Stomach smooth muscle (tissue), 2 donors: ENCODE measurements around the gene OR5L2.
"Not testable (repeated sequence)": the region's sequence is repeated elsewhere in the genome, so short reads cannot be mapped to it uniquely, and the experiment has no call there.

Experiments used
- H3K27ac ChIP-seq: one replicate; pipeline ENCODE4 v1.7.0; 2013; ENCODE audit warnings: mild to moderate bottlenecking, low read length, inconsistent platforms
- H3K27me3 ChIP-seq, 2 donors: one replicate each; pipeline ENCODE4 v1.7.0; 2013; ENCODE audit warnings: low read length in 2 of 2; ENCODE audit not compliant: insufficient read depth in 2 of 2, control insufficient read depth in 1 of 2
- H3K36me3 ChIP-seq, 2 donors: one replicate each; pipeline ENCODE4 v1.7.0; 2013; ENCODE audit warnings: low read length in 2 of 2; ENCODE audit not compliant: control insufficient read depth in 2 of 2, insufficient read depth in 2 of 2
- H3K4me1 ChIP-seq: one replicate; pipeline ENCODE4 v1.7.0; 2013; ENCODE audit warnings: low read length; ENCODE audit not compliant: control insufficient read depth, insufficient read depth
- H3K4me3 ChIP-seq, 2 donors: one replicate each; pipeline ENCODE4 v1.7.0; 2013; ENCODE audit warnings: low read length in 2 of 2
- H3K9ac ChIP-seq, 2 donors: one replicate each; pipeline ENCODE4 v1.7.0; 2013; ENCODE audit warnings: low read length in 2 of 2, mild to moderate bottlenecking in 1 of 2
- H3K9me3 ChIP-seq, 2 donors: one replicate each; pipeline ENCODE4 v1.7.0; 2013; ENCODE audit warnings: low read length in 2 of 2; ENCODE audit not compliant: control insufficient read depth in 2 of 2
- donor health status: healthy.
- donor health status: Pancreatic carcinoma.

Gene OR5L2

GRCh38 chr11:55854704-55855103 is 27.7 kb downstream of the OR5L2 start:
- H3K36me3 ChIP-seq: no peaks in the 10 kb centered on the region
- H3K9ac ChIP-seq: no peak overlapping the region

GRCh38 chr11:55867354-55867753 is 40.3 kb downstream of the OR5L2 start:
- not testable (repeated sequence) for H3K36me3 ChIP-seq, H3K9me3 ChIP-seq, H3K27ac ChIP-seq, H3K9ac ChIP-seq, H3K27me3 ChIP-seq, H3K4me1 ChIP-seq, H3K4me3 ChIP-seq

More at GRCh38 chr11:55854704-55855103, 27.7 kb downstream of the OR5L2 start:
- Histone ChIP-seq H3K27me3 (no peaks in the 10 kb centered on the region), H3K4me1 (no peaks in the 10 kb centered on the region), H3K4me3 (no peak overlapping the region), H3K27ac (no peak overlapping the region), H3K9me3 (no peaks in the 10 kb centered on the region)

- H3K4me3 ChIP-seq, H3K36me3 ChIP-seq, H3K9ac ChIP-seq, H3K9me3 ChIP-seq, H3K27me3 ChIP-seq, H3K4me1 ChIP-seq, H3K27ac ChIP-seq: not testable (repeated sequence)
These were observed 45.7 kb downstream of the OR5L2 start for GRCh38 chr11:55872731-55873130.

GRCh38 chr11:55873146-55873545 is 46.1 kb downstream of the OR5L2 start:
- H3K4me1 ChIP-seq, H3K9ac ChIP-seq, H3K27ac ChIP-seq, H3K9me3 ChIP-seq, H3K27me3 ChIP-seq, H3K36me3 ChIP-seq, H3K4me3 ChIP-seq: not testable (repeated sequence)
